Nephron (organoid): Measurements from ENCODE around the gene SORBS1.

Experiments used
- H3K27ac Mint-ChIP-seq, 3 experiments: 2 replicates each; pipeline ENCODE4 v1.8.0; 2020; ENCODE audit warnings: mixed read lengths in 3 of 3, mild to moderate bottlenecking in 2 of 3, moderate library complexity in 1 of 3
- H3K27me3 Mint-ChIP-seq: 2 replicates; pipeline ENCODE4 v1.8.0; 2021; ENCODE audit warnings: low read depth, mild to moderate bottlenecking, moderate library complexity, mixed read lengths
- H3K36me3 Mint-ChIP-seq: 2 replicates; pipeline ENCODE4 v1.8.0; 2020; ENCODE audit warnings: low read depth, mixed read lengths
- H3K4me1 Mint-ChIP-seq: 2 replicates; pipeline ENCODE4 v1.8.0; 2020; ENCODE audit warnings: mixed read lengths
- H3K4me3 Mint-ChIP-seq, 3 experiments: 2 replicates each; pipeline ENCODE4 v1.8.0; 2020; ENCODE audit warnings: mild to moderate bottlenecking in 3 of 3, mixed read lengths in 3 of 3, moderate library complexity in 2 of 3
- H3K9me3 Mint-ChIP-seq: 2 replicates; pipeline ENCODE4 v1.8.0; 2020; ENCODE audit warnings: mixed read lengths
- TF ChIP-seq, protein P1 (sequence below), 3 experiments: fragments of 200-600 bp; sonication (generic); IDR thresholded peaks; one replicate each; pipeline ENCODE4 v1.5.0; 2021; ENCODE audit warnings: antibody characterized with exemption in 3 of 3; ENCODE audit not compliant: unreplicated experiment in 3 of 3

Gene SORBS1

DNA sequence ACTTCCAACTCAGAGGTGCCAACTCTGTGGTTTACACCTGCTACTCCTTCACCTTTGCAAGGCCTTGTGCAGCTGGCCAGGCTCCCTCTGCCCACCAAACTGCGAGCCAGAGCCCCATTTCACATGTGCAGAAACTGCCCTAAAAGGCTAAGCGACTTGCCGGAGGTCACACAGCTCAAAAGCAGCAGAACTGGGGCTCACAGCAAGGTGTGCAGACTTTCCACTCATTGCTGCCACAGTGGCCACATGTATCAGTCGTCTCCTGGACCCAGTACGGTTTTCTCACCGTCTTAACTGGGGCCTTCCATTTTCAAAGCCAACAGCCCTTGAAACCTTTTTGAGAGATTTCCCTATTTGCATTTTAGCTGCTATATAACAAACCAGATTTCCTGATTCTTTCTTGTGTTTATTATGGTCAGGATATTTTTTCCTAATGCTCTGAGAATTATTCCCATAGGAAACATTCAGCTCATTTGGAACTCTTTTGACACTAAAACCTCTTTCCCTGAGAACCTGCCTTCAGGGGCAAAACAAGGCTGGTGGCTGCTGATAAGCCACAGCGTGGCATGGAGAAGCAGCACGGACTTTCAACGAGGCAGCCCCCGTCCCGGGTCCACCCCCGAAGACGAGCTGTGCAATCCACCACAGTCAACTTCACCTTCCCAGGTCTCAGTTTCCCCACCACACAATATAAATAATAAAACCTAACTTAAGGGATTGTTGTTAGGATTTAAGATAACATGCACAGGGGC, 29.9 kb downstream of the SORBS1 start:
- H3K9me3 Mint-ChIP-seq = no peaks in the 10 kb centered on the region
- peaks cover 27% of the 10 kb centered on the region for H3K4me1 Mint-ChIP-seq
- H3K4me3 Mint-ChIP-seq = no peak overlapping the region
- H3K36me3 Mint-ChIP-seq = no peaks in the 10 kb centered on the region
- TF ChIP-seq, protein P1, sequence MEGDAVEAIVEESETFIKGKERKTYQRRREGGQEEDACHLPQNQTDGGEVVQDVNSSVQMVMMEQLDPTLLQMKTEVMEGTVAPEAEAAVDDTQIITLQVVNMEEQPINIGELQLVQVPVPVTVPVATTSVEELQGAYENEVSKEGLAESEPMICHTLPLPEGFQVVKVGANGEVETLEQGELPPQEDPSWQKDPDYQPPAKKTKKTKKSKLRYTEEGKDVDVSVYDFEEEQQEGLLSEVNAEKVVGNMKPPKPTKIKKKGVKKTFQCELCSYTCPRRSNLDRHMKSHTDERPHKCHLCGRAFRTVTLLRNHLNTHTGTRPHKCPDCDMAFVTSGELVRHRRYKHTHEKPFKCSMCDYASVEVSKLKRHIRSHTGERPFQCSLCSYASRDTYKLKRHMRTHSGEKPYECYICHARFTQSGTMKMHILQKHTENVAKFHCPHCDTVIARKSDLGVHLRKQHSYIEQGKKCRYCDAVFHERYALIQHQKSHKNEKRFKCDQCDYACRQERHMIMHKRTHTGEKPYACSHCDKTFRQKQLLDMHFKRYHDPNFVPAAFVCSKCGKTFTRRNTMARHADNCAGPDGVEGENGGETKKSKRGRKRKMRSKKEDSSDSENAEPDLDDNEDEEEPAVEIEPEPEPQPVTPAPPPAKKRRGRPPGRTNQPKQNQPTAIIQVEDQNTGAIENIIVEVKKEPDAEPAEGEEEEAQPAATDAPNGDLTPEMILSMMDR (IDR thresholded peaks at IDR 0.05; ENCODE audit: unreplicated experiment in 3 of 3) = no peak
- H3K27ac Mint-ChIP-seq = no peak overlapping the region
- peaks cover 3% of the 10 kb centered on the region for H3K27me3 Mint-ChIP-seq

DNA sequence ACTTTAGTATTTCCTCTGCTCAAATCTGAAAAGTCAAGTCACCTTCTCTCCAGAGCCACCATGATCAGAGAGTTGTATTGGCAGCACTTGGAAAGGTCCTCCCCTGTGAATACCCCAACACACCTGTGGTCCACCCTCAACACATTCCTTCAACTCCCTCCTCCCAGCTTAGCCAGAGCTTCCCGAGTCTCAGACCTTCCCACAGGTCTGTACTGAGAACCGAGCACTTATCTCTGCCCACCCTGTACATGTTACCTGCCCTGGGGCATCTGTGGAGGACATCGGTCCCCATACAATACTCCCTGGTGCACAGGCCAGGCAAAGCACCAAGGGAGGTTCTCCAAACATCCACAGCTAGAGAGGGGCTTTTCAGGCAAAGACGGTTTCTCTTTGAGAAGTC, 30.6 kb downstream of the SORBS1 start:
- H3K36me3 Mint-ChIP-seq = no peaks in the 10 kb centered on the region
- H3K9me3 Mint-ChIP-seq = no peaks in the 10 kb centered on the region
- no peak overlapping the region for H3K27ac Mint-ChIP-seq
- H3K4me3 Mint-ChIP-seq = no peak overlapping the region
- peaks cover 21% of the 10 kb centered on the region for H3K4me1 Mint-ChIP-seq
- peaks cover 3% of the 10 kb centered on the region for H3K27me3 Mint-ChIP-seq
- TF ChIP-seq, protein P1 (IDR thresholded peaks at IDR 0.05; ENCODE audit: unreplicated experiment in 3 of 3) = no peak

DNA sequence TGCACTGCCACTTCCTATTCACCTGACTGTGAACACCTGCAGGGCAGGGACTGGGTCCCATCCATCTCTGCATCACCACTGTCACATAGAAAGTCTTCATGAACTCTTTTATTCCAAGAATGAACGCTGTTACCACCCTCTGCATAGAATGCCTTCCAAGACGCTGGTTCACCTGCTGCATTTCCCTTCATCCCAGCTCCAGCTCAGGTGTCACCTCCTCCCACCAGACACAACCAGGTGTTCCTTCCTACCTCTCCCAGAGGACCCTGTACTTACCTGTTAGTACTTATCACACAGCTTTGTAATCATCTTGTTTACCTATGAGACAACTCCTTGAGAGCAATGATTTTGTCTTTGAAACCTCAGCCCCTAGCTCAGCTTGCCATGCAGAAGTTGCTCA, 31.1 kb downstream of the SORBS1 start:
- Mint-ChIP-seq H3K27me3 (peaks cover 3% of the 10 kb centered on the region), H3K36me3 (no peaks in the 10 kb centered on the region), H3K27ac (no peak overlapping the region), H3K4me1 (peaks cover 21% of the 10 kb centered on the region), H3K9me3 (no peaks in the 10 kb centered on the region), H3K4me3 (no peak overlapping the region)
- TF ChIP-seq, protein P1 (IDR thresholded peaks at IDR 0.05; ENCODE audit: unreplicated experiment in 3 of 3) = no peak

DNA sequence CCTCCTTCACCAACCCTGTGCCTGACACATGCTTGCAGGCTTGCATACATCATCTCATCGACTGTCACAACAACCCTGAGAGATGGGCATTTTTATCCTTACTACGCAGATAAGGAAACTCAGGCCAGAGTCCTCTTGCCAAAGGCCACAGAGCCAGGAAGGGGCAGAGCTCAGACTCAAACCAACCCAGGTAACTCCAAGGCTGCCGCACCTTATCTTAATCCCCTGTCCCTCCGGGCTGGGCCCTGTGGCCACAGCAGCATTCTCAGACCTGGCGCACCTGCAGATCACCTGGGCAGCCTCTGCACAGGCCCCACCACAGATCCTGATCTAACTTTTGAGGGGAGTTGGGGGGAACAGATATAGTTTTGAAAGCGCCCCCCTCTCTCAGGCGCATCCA, 35.1 kb downstream of the SORBS1 start:
- Mint-ChIP-seq H3K27me3 (no peaks in the 10 kb centered on the region), H3K4me3 (no peak overlapping the region), H3K4me1 (peaks cover 30% of the 10 kb centered on the region)

DNA sequence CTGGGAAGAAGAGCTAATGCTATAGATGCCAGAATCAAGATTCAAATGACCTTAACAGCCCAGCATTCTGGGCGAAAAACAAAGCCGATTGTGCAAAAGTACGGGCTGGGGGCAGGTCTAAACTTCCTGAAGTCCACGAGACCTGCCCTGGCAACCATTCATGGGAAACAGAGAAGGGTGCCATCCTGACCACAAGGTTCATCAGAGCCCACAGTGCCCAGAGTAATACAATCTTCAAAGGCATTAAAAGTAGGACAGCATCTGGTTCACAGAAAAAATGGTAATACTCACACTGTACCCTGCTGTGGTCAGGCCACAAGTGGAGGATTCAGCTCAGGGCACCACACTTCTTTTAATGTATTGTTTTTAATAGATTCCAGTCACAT, 36.1 kb downstream of the SORBS1 start:
- peaks cover 27% of the 10 kb centered on the region for H3K4me1 Mint-ChIP-seq
- no peaks in the 10 kb centered on the region for H3K27me3 Mint-ChIP-seq
- no peak overlapping the region for H3K27ac Mint-ChIP-seq
- no peak overlapping the region for H3K4me3 Mint-ChIP-seq
- TF ChIP-seq, protein P1 (IDR thresholded peaks at IDR 0.05; ENCODE audit: unreplicated experiment in 3 of 3) = no peak
- no peaks in the 10 kb centered on the region for H3K9me3 Mint-ChIP-seq
- H3K36me3 Mint-ChIP-seq = no peaks in the 10 kb centered on the region

More for the DNA sequence above, 35.1 kb downstream of the SORBS1 start:
- no peak overlapping the region for H3K27ac Mint-ChIP-seq
- TF ChIP-seq, protein P1 (IDR thresholded peaks at IDR 0.05; ENCODE audit: unreplicated experiment in 3 of 3) = no peak
- no peaks in the 10 kb centered on the region for H3K9me3 Mint-ChIP-seq
- H3K36me3 Mint-ChIP-seq = no peaks in the 10 kb centered on the region
